ENCODE data around the gene IRF6. TPM values are rescaled to one million over a fixed set of nuclear protein-coding genes. Genes with fewer than 3 reads are reported as not detected.
A peak's percentile ranks its signal among the peaks of the same experiment; 100 is the strongest.

IRF6 gene
- total and polyA plus RNA-seq, 2 of the 8 experiments (the other 6 are each of a cell fraction or from before 2014, with no cell fraction given) = 9.6 to 13.4 TPM

- Histone ChIP-seq H2BK20ac (ENCODE audit: low read length) (no peak overlapping the region), H3K27me3 (replicated peaks in 1 of 4; ENCODE audit: control insufficient read depth in 3 of 4, extremely low read depth in 1 of 4, insufficient read depth in 3 of 4, low read length in 3 of 4) (peaks cover 0 to 4% (median 0%) of the 10 kb centered on the region in 4 experiments; a peak in 1 of 7 replicates), H3K23me2 (ENCODE audit: low read depth, low read length) (no peaks in the 10 kb centered on the region), H3K56ac (replicated peaks; ENCODE audit: insufficient read length, low read depth, low read length) (no peak overlapping the region), H3K4me1 (replicated peaks in 1 of 4; ENCODE audit: control insufficient read depth in 3 of 4, insufficient read depth in 4 of 4, low read length in 3 of 4) (peaks cover 0 to 11% (median 0%) of the 10 kb centered on the region in 4 experiments; a peak in 1 of 7 replicates), H3K9ac (replicated peaks in 1 of 4; ENCODE audit: extremely low read depth in 1 of 4, low read depth in 3 of 4, low read length in 3 of 4) (peak overlapping the region in 1 of 4 experiments; percentile 54; a peak in 1 of 7 replicates), H3K23ac (ENCODE audit: insufficient read length) (no peak overlapping the region), H4K20me1 (replicated peaks in 1 of 2; ENCODE audit: control insufficient read depth in 1 of 2, insufficient read depth in 2 of 2, low read length in 2 of 2) (no peaks in the 10 kb centered on the region), H3K79me1 (ENCODE audit: low read depth, low read length) (no peaks in the 10 kb centered on the region), H4K91ac (replicated peaks; ENCODE audit: insufficient read length, low read length) (no peak overlapping the region), H2AFZ (ENCODE audit: low read length) (peak overlapping the region; percentile 97), H3K9me3 (ENCODE audit: insufficient read depth in 2 of 2, low read depth in 1 of 2, low read length in 1 of 2) (no peaks in the 10 kb centered on the region), H3K4ac (replicated peaks; ENCODE audit: insufficient read length, low read depth, low read length) (no peak overlapping the region), H3K79me2 (ENCODE audit: control insufficient read depth in 1 of 2, insufficient read depth in 2 of 2, low read length in 2 of 2) (no peaks in the 10 kb centered on the region), H4K5ac (ENCODE audit: insufficient read length, low read depth, low read length) (no peak overlapping the region), H3K14ac (ENCODE audit: insufficient read length) (no peak overlapping the region), H3K4me2 (ENCODE audit: insufficient read depth in 1 of 2, low read depth in 2 of 2, low read length in 2 of 2) (peak overlapping the region; percentile 8 to 78; a peak in 3 of 4 replicates), H2BK15ac (ENCODE audit: low read length) (no peak overlapping the region), H2BK120ac (replicated peaks; ENCODE audit: low read depth, low read length) (no peak overlapping the region), H3K27ac (ENCODE audit: low read depth, low read length) (no peak overlapping the region), H4K8ac (ENCODE audit: extremely low read depth, insufficient read depth, low read length) (peak overlapping the region; percentile 35; the same call in 1 of the 2 replicates), H2BK5ac (ENCODE audit: low read depth, low read length) (no peak overlapping the region), H3K4me3 (ENCODE audit: extremely low read depth in 1 of 4, insufficient read depth in 2 of 4, low read depth in 3 of 4, low read length in 4 of 4) (peak overlapping the region in 1 of 4 experiments; percentile 51; a peak in 4 of 8 replicates), H3K18ac (ENCODE audit: extremely low read depth, low read length) (no peak overlapping the region), H3K36me3 (ENCODE audit: control insufficient read depth in 2 of 4, insufficient read depth in 4 of 4, low read length in 3 of 4) (no peaks in the 10 kb centered on the region), H2AK5ac (ENCODE audit: low read depth, low read length) (no peak overlapping the region), H2BK12ac (ENCODE audit: low read depth, low read length) (no peak overlapping the region)
- 6% methylated on average over 37 of the region's 37 CpGs; no CpG with 5 or more reads in 1 of the 2 experiments for WGBS, 2 experiments (ENCODE audit: extremely low coverage in 1 of 2, insufficient coverage in 1 of 2, insufficient read length in 1 of 2, insufficient replicate concordance in 2 of 2, low coverage in 1 of 2, low lambda C conversion rate in 2 of 2, missing lambda C conversion rate in 1 of 2)
- DNase-seq (ENCODE audit: low read depth in 1 of 2, low spot score in 2 of 2) (peak; percentile 99), FAIRE-seq (peak; percentile 81)
- ChIA-PET CTCF (ENCODE audit: partially characterized antibody) (interaction anchor here (0.6 to 4.0 kb wide), 34 partner anchors 9 to 552 kb away, joined by 3 to 22 read pairs (median 4); partner anchors contain the start of genes LAMB3 and TRAF3IP3), POLR2A (ENCODE audit: partially characterized antibody) (no interaction called here)
- TF ChIP-seq E2F6 (IDR thresholded peaks at IDR 0.05) (no peak), EP300 (IDR thresholded peaks at IDR 0.05; ENCODE audit: borderline replicate concordance in 1 of 2, low read depth in 2 of 2, low read length in 2 of 2) (peak in 1 of 2 experiments; percentile 76; a peak in 1 of 3 replicates), NRF1 (IDR thresholded peaks at IDR 0.05; ENCODE audit: low read depth, low read length) (no peak), POLR2AphosphoS5 (IDR thresholded peaks at IDR 0.05; ENCODE audit: low read depth, low read length) (peak; percentile 84), CHD1 (IDR thresholded peaks at IDR 0.05; ENCODE audit: low read depth, low read length) (no peak), TBP (IDR thresholded peaks at IDR 0.05; ENCODE audit: low read depth, low read length) (peak; percentile 89), NANOG (IDR thresholded peaks at IDR 0.05; ENCODE audit: insufficient read depth, low read depth, low read length, poor library complexity, severe bottlenecking) (no peak), CHD2 (IDR thresholded peaks at IDR 0.05; ENCODE audit: low read length) (peak; percentile 47; the same call in 1 of the 2 replicates), USF2 (IDR thresholded peaks at IDR 0.05; ENCODE audit: low read length) (no peak), CTBP2 (IDR thresholded peaks at IDR 0.05; ENCODE audit: borderline replicate concordance, insufficient read depth, insufficient read length, low read length) (peak; percentile 65)
Measured at GRCh38 chr1:209747580-209748262, 58.2 kb downstream of the IRF6 start.

Measured in H1 (cell line).